Measurements from ENCODE around the gene ARID2.

ARID2 gene

GRCh38 chr12:45727301-45727979, 2.1 kb upstream of the ARID2 start:
- TF ChIP-seq, protein P1, sequence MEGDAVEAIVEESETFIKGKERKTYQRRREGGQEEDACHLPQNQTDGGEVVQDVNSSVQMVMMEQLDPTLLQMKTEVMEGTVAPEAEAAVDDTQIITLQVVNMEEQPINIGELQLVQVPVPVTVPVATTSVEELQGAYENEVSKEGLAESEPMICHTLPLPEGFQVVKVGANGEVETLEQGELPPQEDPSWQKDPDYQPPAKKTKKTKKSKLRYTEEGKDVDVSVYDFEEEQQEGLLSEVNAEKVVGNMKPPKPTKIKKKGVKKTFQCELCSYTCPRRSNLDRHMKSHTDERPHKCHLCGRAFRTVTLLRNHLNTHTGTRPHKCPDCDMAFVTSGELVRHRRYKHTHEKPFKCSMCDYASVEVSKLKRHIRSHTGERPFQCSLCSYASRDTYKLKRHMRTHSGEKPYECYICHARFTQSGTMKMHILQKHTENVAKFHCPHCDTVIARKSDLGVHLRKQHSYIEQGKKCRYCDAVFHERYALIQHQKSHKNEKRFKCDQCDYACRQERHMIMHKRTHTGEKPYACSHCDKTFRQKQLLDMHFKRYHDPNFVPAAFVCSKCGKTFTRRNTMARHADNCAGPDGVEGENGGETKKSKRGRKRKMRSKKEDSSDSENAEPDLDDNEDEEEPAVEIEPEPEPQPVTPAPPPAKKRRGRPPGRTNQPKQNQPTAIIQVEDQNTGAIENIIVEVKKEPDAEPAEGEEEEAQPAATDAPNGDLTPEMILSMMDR (IDR thresholded peaks at IDR 0.05; ENCODE audit: control insufficient read depth, extremely low read depth, insufficient read depth), result no peak
- peak; percentile 95 for DNase-seq (ENCODE audit: low read depth)
- H3K4me3 ChIP-seq (ENCODE audit: low read depth, low read length), result peak overlapping the region; percentile 98

GRCh38 chr12:45727980-45728629, 1.4 kb upstream of the ARID2 start:
- no peak for DNase-seq (ENCODE audit: low read depth)
- TF ChIP-seq, protein P1 (IDR thresholded peaks at IDR 0.05; ENCODE audit: control insufficient read depth, extremely low read depth, insufficient read depth), result no peak
- peak overlapping the region; percentile 98 for H3K4me3 ChIP-seq (ENCODE audit: low read depth, low read length)

DNA sequence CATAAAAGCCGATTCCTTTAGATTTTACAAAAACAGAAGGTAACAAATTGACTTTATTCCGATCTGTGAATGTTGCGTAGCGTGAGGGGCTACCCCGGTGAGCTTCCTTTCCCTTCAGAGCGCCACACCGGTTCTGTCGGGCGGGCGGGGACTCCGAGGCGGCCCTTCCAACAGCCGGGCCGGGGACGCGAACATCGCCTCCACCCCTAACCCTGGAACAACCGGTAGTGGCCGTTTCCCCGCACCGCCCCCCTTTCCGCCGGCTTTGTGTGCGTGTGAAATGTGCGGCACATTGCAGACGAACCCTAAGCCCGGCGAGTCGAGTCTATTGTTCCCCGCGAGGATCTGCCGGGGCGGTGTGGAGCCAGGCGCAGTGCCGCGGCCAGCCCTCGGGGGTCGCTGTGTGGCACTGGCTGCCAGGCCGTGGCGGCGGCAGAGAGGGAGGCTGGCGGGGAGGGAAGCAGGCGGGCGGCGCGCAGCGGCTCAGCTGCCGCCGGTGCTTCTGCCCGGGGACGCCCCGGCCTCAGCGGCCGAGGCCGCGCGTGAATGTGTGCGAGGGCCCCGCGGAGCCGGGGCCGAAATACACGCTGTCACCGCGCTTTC, 775 bp upstream of the ARID2 start:
- TF ChIP-seq, protein P1 (IDR thresholded peaks at IDR 0.05; ENCODE audit: control insufficient read depth, extremely low read depth, insufficient read depth), result peak; percentile 98
- peak; percentile 96 for DNase-seq (ENCODE audit: low read depth)
- peak overlapping the region; percentile 98 for H3K4me3 ChIP-seq (ENCODE audit: low read depth, low read length)

DNA sequence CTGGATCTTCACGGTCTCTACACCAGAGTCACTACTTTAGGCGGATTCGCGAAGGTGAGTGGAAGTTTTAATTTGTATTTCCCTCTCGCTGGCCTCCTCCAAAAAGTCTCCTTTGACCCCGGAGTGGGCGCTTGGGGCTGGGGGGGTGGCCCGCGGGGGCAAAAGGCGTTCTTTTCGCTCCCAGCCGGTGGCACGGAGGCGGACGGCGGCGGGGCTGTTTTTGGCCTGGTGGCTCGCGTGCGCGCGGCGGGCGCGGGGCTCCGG, 510 bp downstream of the ARID2 start:
- peak overlapping the region; percentile 98 for H3K4me3 ChIP-seq (ENCODE audit: low read depth, low read length)
- TF ChIP-seq, protein P1 (IDR thresholded peaks at IDR 0.05; ENCODE audit: control insufficient read depth, extremely low read depth, insufficient read depth), result no peak
- no peak for DNase-seq (ENCODE audit: low read depth)

DNA sequence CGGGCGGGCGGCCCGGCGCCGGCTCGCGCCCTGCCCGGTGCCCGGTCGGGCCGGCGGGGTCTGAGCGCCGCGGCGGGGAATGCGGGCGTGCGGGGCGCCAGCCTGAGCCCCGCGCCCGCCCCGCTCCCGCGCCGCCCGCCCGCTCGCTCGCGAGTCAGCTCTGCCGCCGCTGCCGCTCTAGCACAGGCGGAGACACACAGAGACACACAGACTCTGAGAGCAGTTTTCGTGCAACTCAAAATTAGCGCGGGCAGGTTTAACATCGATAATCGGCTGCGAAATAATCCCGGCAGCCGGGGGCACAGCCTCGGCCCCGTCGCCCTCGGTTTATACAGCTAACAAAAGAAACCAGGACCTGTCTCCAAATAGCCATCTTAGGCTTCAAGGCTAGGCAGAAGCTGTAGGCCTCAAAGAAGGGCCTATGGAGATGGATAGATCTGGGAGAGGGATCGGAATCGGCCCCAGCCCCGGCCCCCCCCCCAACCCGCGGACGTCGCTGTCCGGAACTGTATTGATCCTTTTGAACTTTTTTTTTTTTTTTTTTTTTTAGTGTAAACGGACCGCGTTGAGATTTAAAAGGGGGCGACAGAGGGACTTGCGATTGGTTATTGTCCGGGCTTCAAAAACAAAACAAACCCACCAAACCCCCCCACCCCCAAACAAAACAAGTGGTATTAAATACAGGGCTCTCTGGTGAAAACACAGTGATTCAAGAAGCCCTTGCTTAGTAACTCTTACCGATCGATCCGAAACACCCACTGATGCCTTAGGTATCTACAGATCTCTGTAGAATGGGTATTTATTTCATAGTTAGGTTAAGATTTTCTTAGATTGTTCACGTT, 1.1 kb downstream of the ARID2 start:
- peak overlapping the region; percentile 98 for H3K4me3 ChIP-seq (ENCODE audit: low read depth, low read length)
- no peak for DNase-seq (ENCODE audit: low read depth)
- TF ChIP-seq, protein P1 (IDR thresholded peaks at IDR 0.05; ENCODE audit: control insufficient read depth, extremely low read depth, insufficient read depth), result no peak

- TF ChIP-seq, protein P1 (IDR thresholded peaks at IDR 0.05; ENCODE audit: control insufficient read depth, extremely low read depth, insufficient read depth), result no peak
- H3K4me3 ChIP-seq (ENCODE audit: low read depth, low read length), result peak overlapping the region; percentile 98
- no peak for DNase-seq (ENCODE audit: low read depth)
These were observed 1.8 kb downstream of the ARID2 start for GRCh38 chr12:45731190-45731775.
